Stimulated activated CD4-positive, alpha-beta T cell treated with anti-CD3 and anti-CD28 coated beads, Interleukin-4, amount 100 ng/mL, for 48 hours (primary cell): ENCODE measurements around the gene SEMA6D.

Experiments
- DNase-seq, 2 donors: peaks; one replicate each; pipeline ENCODE4 v3.0.0-alpha.2; 2020; ENCODE audit warnings: low read depth in 2 of 2

The SEMA6D gene

GRCh38 chr15:47787875-47788274 is 70.6 kb downstream of the SEMA6D start:
- no peak for DNase-seq

DNA sequence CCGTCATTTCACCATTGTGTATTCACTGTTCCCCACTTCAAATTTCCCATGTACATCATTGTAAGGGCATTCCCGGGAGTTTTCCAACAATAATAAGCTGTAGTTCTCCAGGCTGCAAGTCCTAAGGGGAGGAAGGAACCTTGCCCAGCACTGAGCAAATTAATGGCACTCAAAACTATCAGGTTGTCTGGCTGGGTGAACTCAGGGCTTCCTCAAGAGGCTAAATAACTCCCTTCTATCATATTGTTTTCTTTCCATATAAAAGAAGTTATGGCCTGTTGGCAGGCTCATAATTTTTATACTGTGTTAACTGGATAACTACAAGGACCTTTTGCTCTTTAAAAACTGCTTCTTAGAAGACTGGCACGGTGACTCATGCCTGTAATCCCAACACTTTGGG is 71.4 kb downstream of the SEMA6D start:
- DNase-seq: no peak

DNA sequence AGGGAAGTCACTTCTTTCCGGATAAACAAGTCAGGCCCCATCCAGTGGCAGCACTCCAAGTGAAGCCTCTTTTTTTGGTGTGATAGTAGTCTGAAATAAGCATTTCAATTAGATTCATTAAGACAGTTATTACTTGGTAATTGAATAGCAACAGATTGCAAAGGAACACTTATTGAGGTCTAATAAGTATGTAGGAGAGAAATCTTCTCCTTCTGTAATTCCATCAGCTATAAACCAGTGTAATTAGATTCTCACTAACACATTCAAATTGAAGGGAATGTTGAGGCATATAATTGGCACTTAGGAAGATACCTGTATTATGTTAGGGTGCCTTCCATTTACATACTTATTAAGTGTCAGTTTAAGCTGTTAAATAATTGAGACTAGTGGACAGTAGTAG is 73.9 kb downstream of the SEMA6D start:
- no peak for DNase-seq

- no peak for DNase-seq
Observed at GRCh38 chr15:47792231-47792630, 74.9 kb downstream of the SEMA6D start.

DNA sequence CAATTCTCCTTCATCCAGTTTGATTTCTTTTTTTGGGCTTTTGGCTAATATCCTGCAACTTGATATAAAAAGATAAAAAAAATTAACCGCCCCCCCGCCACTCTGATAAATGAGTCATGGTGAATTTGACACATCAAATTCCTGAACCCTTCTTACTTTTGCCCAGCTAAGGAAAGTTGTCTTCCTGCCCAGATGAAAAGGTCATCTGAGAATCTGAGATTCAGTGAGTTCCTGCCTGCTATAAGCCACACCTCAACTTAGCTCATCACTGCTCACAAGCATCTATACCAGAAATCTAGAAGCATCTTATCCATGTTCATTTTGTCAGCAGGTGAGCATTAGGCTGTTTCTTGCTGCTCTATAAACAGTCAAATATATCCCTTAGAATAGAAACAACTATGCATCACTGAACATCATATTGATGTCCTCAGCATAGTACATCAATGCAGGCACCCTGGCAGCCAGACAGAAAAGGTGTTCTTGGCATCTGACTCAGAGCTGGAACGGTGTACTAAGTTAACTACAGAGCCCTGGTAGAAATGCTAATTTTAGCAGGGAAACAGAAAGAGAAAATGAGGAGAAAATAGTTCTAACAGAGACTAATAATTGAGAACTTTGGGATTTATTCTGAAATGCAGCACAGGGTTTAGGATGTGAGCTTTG is 77.1 kb downstream of the SEMA6D start:
- DNase-seq: no peak

- no peak for DNase-seq
Observed at GRCh38 chr15:47795864-47796263, 78.6 kb downstream of the SEMA6D start.

GRCh38 chr15:47796339-47796738 is 79.0 kb downstream of the SEMA6D start:
- no peak for DNase-seq

DNA sequence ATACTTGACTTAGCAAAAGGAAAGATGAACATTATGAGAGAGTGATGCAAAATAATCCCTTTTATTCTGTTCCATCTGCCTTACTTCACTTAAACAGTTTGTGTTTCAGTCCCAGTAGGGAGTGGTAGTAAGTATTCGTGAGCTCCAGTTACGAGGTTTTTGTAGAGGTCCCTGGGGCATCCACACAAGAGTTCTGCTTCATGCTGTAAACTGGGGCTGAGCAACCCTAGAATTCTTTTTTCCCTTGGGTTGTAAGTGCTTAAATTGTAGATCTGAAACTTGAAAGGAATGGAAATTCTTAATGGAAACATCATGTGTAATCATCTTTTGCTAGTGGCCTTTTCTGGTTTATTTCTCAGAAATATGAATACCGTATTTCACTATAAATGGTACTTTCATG is 79.5 kb downstream of the SEMA6D start:
- no peak for DNase-seq

DNA sequence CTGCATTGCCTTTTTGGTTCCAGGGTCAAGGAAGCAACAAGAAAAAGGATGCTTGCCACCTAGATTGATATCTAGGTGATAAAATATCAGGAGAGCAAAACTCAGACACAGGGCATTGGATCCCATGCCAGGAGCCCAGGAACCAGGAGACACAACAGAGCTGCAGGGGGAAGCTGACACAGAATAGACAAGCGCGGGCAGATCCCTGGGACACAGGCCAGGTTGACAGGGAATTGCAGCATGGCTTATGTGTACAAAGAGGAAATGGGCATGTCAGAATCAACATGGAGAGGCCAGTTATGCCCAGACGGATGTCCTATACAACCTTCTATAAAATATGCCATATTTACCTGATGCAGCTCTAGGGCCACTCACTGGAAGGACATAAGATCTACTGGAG is 84.2 kb downstream of the SEMA6D start:
- DNase-seq: no peak

- no peak for DNase-seq
Observed at GRCh38 chr15:47802216-47802615, 84.9 kb downstream of the SEMA6D start.

DNA sequence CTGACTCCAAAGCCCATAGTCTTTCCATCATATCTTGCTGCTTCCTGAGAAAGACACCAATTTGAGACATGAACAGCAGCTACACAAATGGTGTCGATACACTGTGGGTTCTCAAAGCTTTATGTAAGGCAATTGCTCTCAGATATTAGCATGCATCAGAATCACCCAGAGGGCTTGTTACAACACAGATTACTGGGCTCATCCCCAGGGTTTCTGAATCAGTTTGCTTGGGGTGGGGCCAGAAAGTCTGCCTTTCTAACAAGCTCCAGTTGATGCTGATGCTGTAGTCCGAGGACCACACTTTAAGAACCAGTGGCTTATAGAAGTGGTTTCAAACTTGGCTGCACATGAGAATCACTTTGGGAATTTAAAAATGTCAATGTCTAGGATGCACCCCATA is 86.5 kb downstream of the SEMA6D start:
- no peak for DNase-seq

DNA sequence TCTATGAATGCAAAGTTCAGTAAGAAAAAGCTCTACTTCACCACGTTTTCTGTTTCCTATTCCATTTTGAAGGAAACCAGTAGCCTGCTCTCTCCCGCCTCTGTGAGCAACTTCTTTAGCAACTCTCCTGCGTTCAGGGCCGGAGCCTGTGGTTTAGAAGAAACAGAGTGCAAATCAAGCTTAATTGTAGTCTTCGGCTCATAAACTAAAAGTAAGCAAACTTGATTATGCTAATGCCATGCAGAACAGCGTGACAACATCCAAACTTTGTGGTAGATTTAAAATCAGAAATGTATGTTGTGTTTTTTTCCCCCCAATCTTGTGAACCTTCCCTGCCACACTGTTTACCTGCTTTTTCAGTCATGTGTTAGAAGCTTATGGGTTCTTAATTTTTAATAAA is 87.4 kb downstream of the SEMA6D start:
- DNase-seq: no peak

- no peak for DNase-seq
Observed at GRCh38 chr15:47806008-47806407, 88.7 kb downstream of the SEMA6D start.

GRCh38 chr15:47811172-47811571 is 93.9 kb downstream of the SEMA6D start:
- DNase-seq: no peak

DNA sequence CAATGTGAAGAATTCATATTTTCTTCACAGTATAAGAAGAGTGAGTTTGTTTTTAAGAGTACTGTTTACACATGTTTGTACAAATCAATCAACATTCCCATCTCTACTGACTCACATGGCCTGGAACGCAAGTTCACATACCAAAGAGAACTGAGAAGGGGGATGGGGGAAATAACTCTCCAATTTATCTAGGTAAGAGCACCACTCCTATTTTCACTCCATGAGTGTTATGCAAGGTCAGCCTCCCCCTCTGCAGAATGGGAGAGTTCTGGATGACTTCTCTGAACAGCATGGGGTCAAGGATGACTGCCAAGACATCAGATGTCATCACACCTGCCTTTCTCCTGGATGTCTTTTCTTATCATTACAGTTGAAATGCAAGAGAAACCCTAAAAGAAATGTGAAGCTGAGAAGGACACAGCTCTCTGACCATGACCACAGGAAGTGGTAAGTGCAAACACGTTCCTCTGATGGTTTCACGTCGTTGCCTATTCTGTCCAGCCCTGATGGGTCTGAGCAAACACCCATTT is 95.2 kb downstream of the SEMA6D start:
- no peak for DNase-seq

DNA sequence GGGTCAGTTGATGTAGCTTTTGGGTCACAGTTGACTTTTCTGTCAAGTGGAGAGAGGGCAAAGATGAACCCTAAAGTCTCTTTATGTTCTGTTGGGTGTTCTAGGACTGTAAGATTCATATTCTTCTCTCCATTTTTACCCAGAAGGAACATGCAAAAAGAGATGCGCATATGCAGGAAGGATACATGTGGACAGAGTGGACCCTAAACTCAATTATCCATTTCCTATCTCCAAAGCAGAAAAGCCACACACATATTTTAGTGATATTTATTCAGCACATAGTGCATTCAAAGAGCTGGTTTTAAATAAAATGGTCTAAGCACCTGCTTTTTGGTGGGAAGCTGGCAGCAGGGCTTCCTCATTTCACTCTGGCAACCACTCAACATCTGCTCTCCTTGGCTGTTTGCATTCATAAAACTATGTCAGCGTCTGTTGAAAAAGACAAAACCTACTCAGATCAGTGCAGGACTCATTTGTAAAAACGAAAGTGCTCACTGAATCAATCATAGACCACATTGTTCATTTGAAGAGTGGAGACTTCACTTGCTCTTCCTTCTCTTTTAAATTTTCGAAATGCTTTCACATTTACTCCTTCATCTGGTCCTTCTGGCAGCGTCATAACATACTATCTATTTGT is 96.6 kb downstream of the SEMA6D start:
- no peak for DNase-seq

GRCh38 chr15:47814620-47815019 is 97.3 kb downstream of the SEMA6D start:
- no peak for DNase-seq

- no peak for DNase-seq
Observed at GRCh38 chr15:47817969-47818548, 100.8 kb downstream of the SEMA6D start.

GRCh38 chr15:47819158-47819557 is 101.9 kb downstream of the SEMA6D start:
- DNase-seq: no peak

- no peak for DNase-seq
Observed at GRCh38 chr15:47820057-47820746, 102.9 kb downstream of the SEMA6D start.

DNA sequence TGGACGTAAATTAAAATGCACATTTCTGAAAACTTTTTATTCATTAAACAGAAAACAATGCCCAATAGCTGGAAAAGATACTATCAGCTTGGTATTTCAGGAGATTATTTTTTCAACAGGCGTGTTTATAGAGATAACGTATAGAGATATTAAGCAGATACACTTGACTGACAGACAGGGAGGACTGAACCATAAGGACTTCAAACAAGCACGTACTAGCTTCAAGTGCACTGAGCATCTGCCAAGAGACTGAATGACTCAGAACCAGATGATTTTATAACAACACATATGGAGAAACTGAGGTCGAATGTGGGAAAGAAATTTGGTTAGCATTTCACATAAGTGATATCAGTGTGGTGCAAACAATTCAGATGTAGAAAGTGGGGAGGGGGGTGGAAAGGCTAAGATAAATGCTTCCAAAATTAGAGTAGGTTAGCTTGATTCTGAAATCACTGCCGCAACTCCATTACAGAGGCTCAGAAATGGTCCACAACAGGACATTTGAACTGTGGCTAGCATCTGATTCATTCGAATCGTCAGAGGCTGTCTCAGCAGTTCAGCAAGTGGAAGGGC is 103.5 kb downstream of the SEMA6D start:
- no peak for DNase-seq

DNA sequence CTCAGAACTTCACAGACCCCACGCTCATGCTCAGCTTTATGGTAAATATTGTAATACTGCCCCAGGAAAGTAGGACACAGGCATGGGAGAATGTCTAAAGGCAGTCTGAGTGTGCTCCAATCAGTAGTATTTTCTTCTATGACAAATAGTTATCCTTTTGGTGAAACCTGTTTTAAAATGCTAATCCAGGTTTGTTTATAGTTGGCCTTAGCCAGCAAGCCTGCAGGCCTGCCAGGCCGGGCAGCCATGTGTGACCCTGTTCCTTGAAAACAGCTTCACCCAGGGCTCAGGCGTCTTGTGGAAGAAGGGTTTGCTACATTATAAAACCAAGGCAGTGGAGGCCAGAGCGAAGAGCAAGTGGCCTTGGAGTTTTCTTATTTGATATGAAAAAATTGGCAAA is 104.7 kb downstream of the SEMA6D start:
- no peak for DNase-seq
